ENCODE results near the gene SLC34A3. TPM values are rescaled to one million over a fixed set of nuclear protein-coding genes. Genes with fewer than 3 reads are reported as not detected.

The SLC34A3 gene
- total RNA-seq, 1 donor from 2014 or later: not detected

DNA sequence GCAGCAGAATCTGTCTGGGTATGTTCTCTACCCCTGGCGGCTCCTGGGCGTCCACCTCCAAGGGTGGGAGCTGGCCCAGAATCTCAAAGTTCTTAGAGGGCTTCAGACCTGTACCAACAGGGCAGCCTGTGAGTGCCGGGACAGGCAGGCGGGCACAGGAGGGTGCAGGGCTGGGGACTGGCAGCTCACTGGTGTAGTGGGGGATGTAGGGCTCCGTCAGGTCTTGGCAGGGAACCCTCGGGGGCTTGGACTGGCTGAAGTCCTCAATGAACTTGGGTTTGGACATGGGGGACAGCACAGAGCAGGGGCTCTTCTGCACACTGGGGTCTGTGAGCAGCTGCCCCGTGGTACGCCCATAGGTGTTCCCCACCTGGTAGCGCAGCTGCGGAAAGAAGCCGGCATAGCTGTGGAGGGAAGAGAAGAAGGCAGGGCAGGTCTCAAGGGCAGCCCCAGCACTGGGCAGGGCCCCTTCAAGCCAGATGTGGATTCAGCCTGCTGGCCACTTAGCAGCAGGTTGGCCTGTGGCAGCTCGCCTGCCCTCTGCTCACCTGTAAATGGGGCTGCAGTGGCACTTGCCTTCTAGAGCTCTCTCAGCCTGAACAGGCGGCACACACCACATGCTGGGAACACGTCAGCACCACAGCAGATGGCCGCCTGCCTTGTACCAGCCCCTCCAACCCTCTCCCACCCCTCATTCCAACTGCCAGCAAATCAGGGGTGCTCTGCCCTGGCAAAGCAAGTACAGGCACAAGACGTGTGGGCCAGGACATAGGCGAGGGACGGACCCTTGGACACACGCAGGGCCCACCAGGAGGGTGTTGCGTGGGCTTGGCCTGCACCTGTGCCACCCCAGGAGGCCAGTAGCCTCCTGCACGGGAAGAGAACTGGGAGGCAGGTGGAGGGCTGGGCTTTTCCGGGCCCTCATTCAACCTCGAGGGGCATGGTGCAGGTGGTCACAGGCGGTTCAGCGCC lies 15.0 kb downstream of the SLC34A3 start:
- DNase-seq (ENCODE audit: low read depth): no peak
- no peak overlapping the region for H3K4me3 ChIP-seq (ENCODE audit: low read depth, low read length)
- TF ChIP-seq, protein P1, sequence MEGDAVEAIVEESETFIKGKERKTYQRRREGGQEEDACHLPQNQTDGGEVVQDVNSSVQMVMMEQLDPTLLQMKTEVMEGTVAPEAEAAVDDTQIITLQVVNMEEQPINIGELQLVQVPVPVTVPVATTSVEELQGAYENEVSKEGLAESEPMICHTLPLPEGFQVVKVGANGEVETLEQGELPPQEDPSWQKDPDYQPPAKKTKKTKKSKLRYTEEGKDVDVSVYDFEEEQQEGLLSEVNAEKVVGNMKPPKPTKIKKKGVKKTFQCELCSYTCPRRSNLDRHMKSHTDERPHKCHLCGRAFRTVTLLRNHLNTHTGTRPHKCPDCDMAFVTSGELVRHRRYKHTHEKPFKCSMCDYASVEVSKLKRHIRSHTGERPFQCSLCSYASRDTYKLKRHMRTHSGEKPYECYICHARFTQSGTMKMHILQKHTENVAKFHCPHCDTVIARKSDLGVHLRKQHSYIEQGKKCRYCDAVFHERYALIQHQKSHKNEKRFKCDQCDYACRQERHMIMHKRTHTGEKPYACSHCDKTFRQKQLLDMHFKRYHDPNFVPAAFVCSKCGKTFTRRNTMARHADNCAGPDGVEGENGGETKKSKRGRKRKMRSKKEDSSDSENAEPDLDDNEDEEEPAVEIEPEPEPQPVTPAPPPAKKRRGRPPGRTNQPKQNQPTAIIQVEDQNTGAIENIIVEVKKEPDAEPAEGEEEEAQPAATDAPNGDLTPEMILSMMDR (conservative IDR thresholded peaks at IDR 0.05; ENCODE audit: low read depth, low read length): no peak

DNA sequence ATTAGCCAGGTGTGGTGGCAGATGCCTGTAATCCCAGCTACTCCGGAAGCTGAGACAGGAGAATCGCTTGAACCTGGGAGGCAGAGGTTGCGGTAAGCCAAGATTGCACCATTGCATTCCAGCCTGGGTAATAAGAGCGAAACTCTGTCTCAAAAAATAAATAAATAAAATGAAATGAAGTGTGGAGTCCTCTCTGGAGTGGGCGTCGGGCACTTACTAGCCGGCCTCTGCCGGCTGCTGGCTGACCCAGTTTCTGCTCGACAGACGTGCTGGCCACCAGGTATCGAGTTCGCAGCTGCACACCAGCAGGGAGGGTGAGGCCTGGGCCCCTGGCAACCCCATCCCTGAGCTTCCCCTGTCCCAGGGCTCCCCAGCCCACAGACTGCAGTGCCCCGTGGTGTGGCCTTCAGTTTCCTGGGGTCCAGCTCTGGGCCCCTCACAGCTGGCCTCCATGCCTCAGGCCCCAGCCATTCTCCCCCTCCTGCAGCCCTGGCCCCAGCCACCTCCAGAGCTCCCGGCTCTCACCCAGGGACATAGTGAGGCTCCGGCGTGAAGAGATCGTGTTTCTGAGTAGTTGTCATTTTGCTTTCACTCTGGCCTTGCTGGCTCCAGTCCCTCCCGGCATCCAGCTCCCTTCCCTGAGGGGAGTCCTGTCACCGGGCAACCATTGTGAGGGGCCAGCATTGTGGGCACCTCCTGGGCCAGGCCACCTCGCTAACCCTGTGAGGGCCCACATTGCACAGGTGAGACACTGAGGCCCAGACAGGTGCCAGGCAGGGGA lies 16.6 kb downstream of the SLC34A3 start:
- DNase-seq (ENCODE audit: low read depth): no peak
- TF ChIP-seq, protein P1 (conservative IDR thresholded peaks at IDR 0.05; ENCODE audit: low read depth, low read length): no peak
- H3K4me3 ChIP-seq (ENCODE audit: low read depth, low read length): no peak overlapping the region

DNA sequence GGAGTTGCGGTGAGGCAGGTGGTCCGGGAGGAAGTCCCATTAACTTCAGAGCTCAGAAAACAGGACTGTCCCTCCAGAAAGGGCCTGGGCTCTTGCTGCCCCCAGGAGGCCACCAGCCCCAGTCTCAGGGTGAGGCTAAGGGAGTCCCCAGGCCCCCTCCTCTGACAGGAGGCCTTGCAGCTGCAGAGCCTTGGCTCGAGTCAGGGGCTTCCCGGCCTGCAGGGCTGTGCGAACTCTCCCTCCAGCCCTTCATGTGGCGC lies 17.1 kb downstream of the SLC34A3 start:
- TF ChIP-seq, protein P1 (conservative IDR thresholded peaks at IDR 0.05; ENCODE audit: low read depth, low read length): no peak
- DNase-seq (ENCODE audit: low read depth): no peak
- H3K4me3 ChIP-seq (ENCODE audit: low read depth, low read length): no peak overlapping the region

DNA sequence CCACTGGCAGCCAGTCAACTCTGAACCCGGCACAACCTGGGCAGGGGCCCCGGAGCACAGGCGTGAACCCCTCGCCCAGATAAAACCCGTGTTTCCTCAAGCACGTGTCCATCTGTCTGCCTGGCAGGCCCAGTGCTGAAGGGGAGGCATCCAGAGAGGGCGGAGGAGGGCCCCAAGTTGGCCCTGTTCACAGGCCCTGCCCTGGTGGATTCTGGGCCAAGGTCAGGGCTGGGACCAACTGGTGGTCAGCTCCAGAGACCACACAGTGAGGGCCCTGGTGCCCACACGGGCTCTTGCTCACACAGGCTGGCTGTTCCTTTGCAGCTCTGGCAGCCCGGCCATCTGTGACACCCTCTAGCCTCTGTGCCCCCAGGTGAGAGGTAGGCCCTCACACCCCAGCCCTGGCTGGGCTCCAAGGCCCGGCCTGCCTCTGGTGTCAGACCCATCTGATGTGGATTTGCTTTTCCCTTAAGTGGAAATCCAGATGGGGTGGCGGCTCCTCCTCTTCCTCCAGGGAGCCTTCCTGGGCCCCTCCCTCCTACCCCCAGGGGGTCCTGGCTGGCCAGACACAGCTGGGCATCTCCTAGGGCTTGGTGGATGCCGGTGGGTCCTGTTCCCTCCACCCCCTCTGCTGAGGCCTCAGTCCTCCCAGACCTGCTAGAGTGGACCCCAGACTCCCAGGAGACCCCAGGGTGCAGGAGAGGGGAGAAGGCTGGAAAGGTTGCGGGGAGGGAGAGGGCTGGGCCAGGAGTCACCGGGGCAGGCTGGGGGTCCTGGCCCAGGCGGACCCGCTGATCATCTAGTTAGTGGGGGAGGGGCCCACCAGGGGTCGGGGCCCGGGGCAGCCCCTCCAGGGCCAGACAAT lies 19.9 kb downstream of the SLC34A3 start:
- no peak overlapping the region for H3K4me3 ChIP-seq (ENCODE audit: low read depth, low read length)
- TF ChIP-seq, protein P1 (conservative IDR thresholded peaks at IDR 0.05; ENCODE audit: low read depth, low read length): no peak
- no peak for DNase-seq (ENCODE audit: low read depth)

DNA sequence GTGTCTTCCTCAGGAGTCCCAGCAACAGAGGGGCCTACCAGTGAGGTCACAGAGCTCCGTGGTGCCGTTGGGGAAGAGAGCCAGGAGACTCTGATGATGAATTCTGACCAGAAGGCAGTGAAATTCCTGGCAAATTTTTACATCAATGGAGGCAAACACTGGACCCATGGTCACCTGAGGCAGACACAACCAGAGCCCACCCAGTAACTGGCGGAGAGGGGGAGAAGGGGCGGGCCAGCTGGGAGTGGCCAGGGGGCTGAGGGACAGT lies 20.4 kb downstream of the SLC34A3 start, which contains the start of gene STPG3:
TSS of gene STPG3 (plus strand) at position 93 of the 268 bp plus-strand sequence. CDS start at position 94, 1 bp downstream.
- H3K4me3 ChIP-seq (ENCODE audit: low read depth, low read length): no peak within 1 kb of the TSS
- TF ChIP-seq, protein P1 (conservative IDR thresholded peaks at IDR 0.05; ENCODE audit: low read depth, low read length): no peak
- DNase-seq (ENCODE audit: low read depth): no peak

DNA sequence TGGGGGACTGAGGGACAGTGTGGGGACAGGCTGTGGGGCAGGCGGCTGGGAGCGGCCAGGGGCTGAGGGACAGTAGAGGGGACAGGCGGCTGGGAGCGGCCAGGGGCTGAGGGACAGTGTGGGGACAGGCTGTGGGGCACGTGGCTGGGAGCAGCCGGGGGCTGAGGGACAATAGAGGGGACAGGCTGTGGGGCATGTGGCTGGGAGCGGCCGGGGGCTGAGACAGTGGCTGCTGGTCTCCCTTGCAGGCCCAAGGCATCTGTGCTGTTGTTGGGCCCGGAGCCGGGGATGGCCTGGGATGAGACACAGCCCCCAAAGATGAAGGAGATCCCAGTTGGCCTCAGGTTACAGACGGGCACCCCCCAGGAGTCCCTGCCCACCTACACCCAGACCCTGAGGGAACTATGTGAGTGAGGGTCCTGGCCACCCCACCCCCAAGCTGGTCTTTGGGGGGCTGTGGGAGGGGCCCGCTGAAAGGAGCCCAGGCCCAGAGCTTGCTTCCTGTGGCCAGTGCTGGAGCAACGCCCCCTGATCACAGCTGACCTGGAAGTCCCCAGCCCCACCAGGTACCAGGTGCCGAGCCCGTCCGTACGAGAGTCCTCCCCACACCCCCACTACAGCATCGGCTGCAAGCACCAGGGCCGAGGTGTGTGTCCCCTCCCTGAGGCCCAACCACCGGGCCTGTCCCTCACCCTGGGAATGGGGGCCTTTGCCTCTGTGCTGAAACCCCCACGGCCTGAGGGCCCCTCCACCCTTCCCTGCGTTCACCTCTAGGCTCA lies 21.0 kb downstream of the SLC34A3 start:
- DNase-seq (ENCODE audit: low read depth): no peak
- TF ChIP-seq, protein P1 (conservative IDR thresholded peaks at IDR 0.05; ENCODE audit: low read depth, low read length): no peak
- no peak overlapping the region for H3K4me3 ChIP-seq (ENCODE audit: low read depth, low read length)
